Embryonic facial prominence (tissue), 1 donor: Measurements from ENCODE around the gene SLC2A13.
"Not testable (repeated sequence)": the region's sequence is repeated elsewhere in the genome, so short reads cannot be mapped to it uniquely, and the experiment has no call there.

ENCODE experiments used
- DNase-seq: peaks from one replicate; pipeline ENCODE4 v3.0.0-alpha.2; 2016; ENCODE audit errors: extremely low spot score

Gene SLC2A13

GRCh38 chr12:39807043-39807442 is 298.8 kb downstream of the SLC2A13 start:
- no peak for DNase-seq

- no peak for DNase-seq
These were observed 300.2 kb downstream of the SLC2A13 start for GRCh38 chr12:39805651-39806050.

GRCh38 chr12:39804898-39805297 is 301.0 kb downstream of the SLC2A13 start:
- DNase-seq: no peak

GRCh38 chr12:39804479-39804878 is 301.4 kb downstream of the SLC2A13 start:
- no peak for DNase-seq

- DNase-seq: no peak
These were observed 302.7 kb downstream of the SLC2A13 start for GRCh38 chr12:39803151-39803550.

GRCh38 chr12:39798977-39799376 is 306.9 kb downstream of the SLC2A13 start:
- DNase-seq: no peak

- no peak for DNase-seq
These were observed 307.5 kb downstream of the SLC2A13 start for GRCh38 chr12:39798429-39798828.

- DNase-seq: no peak
These were observed 310.4 kb downstream of the SLC2A13 start for GRCh38 chr12:39795481-39795880.

- no peak for DNase-seq
These were observed 312.9 kb downstream of the SLC2A13 start for GRCh38 chr12:39792938-39793337.

GRCh38 chr12:39788239-39788638 is 317.6 kb downstream of the SLC2A13 start:
- DNase-seq: no peak

GRCh38 chr12:39785814-39786213 is 320.1 kb downstream of the SLC2A13 start:
- DNase-seq: not testable (repeated sequence)

GRCh38 chr12:39782026-39782545 is 323.8 kb downstream of the SLC2A13 start:
- no peak for DNase-seq

GRCh38 chr12:39780913-39781446 is 324.9 kb downstream of the SLC2A13 start:
- no peak for DNase-seq

GRCh38 chr12:39780411-39780912 is 325.4 kb downstream of the SLC2A13 start:
- no peak for DNase-seq

- DNase-seq: no peak
These were observed 326.0 kb downstream of the SLC2A13 start for GRCh38 chr12:39779768-39780340.

- DNase-seq: no peak
These were observed 328.4 kb downstream of the SLC2A13 start for GRCh38 chr12:39777465-39777864.

- no peak for DNase-seq
These were observed 332.6 kb downstream of the SLC2A13 start for GRCh38 chr12:39773266-39773665.

- no peak for DNase-seq
These were observed 333.0 kb downstream of the SLC2A13 start for GRCh38 chr12:39772821-39773259.

- DNase-seq: no peak
These were observed 334.4 kb downstream of the SLC2A13 start for GRCh38 chr12:39771456-39771855.

GRCh38 chr12:39764944-39765560 is 340.8 kb downstream of the SLC2A13 start:
- no peak for DNase-seq

- no peak for DNase-seq
These were observed 342.1 kb downstream of the SLC2A13 start for GRCh38 chr12:39763890-39764169.

GRCh38 chr12:39763071-39763889 is 342.6 kb downstream of the SLC2A13 start:
- no peak for DNase-seq
